ENCODE measurements around the gene MGAT4B. TPM values are rescaled to one million over a fixed set of nuclear protein-coding genes. Genes with fewer than 3 reads are reported as not detected.

The MGAT4B gene
- total and polyA plus RNA-seq, 2 of the 13 experiments (the other 11 are each of a cell fraction or from before 2014, with no cell fraction given): 93.5 to 130 TPM

GRCh38 chr5:179818746-179819295, 12.2 kb upstream of the MGAT4B start (continued):
- TF ChIP-seq ZNF781 (CRISPR knock-in tag; IDR thresholded peaks at IDR 0.05; ENCODE audit: borderline replicate concordance, not compliant biosample characterization) (peak; percentile 35), SP5 (CRISPR knock-in tag; IDR thresholded peaks at IDR 0.05; ENCODE audit: borderline replicate concordance, low read depth) (peak; percentile 85), ZNF280D (CRISPR knock-in tag; IDR thresholded peaks at IDR 0.05) (0 out of 2 replicates have a peak, but pooled peaks have one; percentile 56), RBAK (CRISPR knock-in tag; IDR thresholded peaks at IDR 0.05) (no peak), ZBTB46 (CRISPR knock-in tag; IDR thresholded peaks at IDR 0.05; ENCODE audit: borderline replicate concordance) (0 out of 2 replicates have a peak, but pooled peaks have one; percentile 86), PCBP2 (optimal IDR thresholded peaks at IDR 0.05; ENCODE audit: low read depth, low read length, poor library complexity, severe bottlenecking) (no peak), YEATS2 (CRISPR knock-in tag; IDR thresholded peaks at IDR 0.05; ENCODE audit: borderline replicate concordance) (peak; percentile 85), ZFY (CRISPR knock-in tag; IDR thresholded peaks at IDR 0.05) (peak; percentile 81), ZNF337 (CRISPR knock-in tag; IDR thresholded peaks at IDR 0.05; ENCODE audit: borderline replicate concordance, low read depth) (no peak), SP1 (IDR thresholded peaks at IDR 0.05) (no peak), SP1 (CRISPR knock-in tag; IDR thresholded peaks at IDR 0.05) (peak; percentile 77), ZNF598 (CRISPR knock-in tag; IDR thresholded peaks at IDR 0.05; ENCODE audit: borderline replicate concordance) (0 out of 2 replicates have a peak, but pooled peaks have one; percentile 4), EEA1 (CRISPR knock-in tag; IDR thresholded peaks at IDR 0.05; ENCODE audit: borderline replicate concordance) (peak; percentile 48; the same call in 1 of the 2 replicates), NR2F2 (IDR thresholded peaks at IDR 0.05; ENCODE audit: borderline replicate concordance, low read depth) (no peak), E2F1 (CRISPR knock-in tag; IDR thresholded peaks at IDR 0.05) (peak; percentile 73; the same call in 1 of the 2 replicates), TCF12 (IDR thresholded peaks at IDR 0.05) (no peak), TCF12 (CRISPR knock-in tag; IDR thresholded peaks at IDR 0.05) (peak; percentile 72), DZIP1 (CRISPR knock-in tag; IDR thresholded peaks at IDR 0.05) (no peak; the same call in 1 of the 2 replicates)

Data from HepG2 (cell line).